Measurements from ENCODE around the gene ROBO3. TPM values are rescaled to one million over a fixed set of nuclear protein-coding genes. Genes with fewer than 3 reads are reported as not detected.
A peak's percentile ranks its signal among the peaks of the same experiment; 100 is the strongest.

The ROBO3 gene
- total RNA-seq, 2 experiments from 2014 or later = 7.9 to 8.5 TPM

DNA sequence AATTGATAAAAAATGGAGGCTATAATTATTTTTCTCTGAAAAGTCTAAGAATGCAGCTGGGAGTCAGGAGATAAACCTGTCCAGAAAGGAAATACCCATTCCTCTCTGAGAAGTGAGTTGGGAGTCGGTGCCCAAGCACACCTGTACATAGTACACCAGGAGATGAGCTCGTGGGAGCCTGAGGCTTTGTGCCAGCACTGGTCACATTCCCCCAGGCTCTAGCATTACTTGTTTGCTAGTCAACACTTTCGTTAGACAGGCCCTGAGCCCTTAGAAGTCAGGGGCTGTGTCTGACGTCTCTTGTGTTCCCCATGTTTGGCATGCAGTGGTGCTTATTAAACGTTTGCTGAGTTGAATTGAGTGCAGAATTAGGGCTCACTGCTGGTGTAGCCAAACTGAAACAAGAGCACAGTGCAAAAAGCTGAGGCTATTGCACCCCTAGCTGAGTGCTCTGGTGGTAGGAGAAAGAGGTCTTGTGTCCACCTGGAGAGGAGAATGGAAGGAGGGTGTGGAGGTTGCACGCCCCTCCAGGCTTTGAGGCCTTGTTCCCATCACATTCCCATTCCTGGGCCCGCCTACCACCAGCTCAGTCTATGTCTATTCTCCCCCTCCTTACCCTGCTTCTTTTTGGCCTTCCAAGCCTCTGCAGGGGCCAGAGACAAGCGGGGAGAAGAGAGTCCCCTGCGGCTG is 25.6 kb downstream of the ROBO3 start:
- POLR2A ChIA-PET = no interaction called here
- Mint-ChIP-seq H3K4me3 (no peak overlapping the region), H3K4me1 (no peaks in the 10 kb centered on the region), H3K27me3 (peaks cover 13% of the 10 kb centered on the region), H3K27ac (no peak overlapping the region), H3K36me3 (ENCODE audit: low read depth) (no peaks in the 10 kb centered on the region), H3K9me3 (no peaks in the 10 kb centered on the region)
- CTCF ChIA-PET = interaction anchor here (1.6 kb wide), 1 partner anchor 14 kb away, joined by 6 read pairs; no protein-coding TSS in a partner anchor
- DNase-seq = no peak

DNA sequence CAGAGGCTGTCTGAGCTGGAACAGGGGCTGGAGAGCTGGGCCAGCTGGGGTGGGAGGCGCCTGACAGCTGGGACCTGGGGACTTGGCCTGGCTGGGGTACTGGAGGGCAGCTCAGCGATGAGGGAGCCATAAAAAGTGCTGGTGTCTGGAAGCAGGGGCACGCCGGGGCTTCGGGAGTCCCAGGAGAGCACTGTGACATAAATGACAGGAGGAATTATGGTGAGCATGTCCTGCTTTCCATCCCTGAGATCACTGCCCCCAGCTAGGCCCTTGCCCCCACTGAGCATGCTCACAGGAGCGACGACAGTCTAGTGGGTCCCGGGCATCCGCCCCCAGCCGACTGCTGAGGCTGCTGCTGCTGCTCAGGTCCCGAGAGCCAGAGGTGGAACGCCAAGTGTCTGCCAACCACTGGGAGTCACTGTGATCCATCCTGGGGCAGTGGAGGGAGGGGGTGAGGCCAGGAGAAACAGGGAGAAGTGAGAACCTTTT is 26.2 kb downstream of the ROBO3 start:
- Mint-ChIP-seq H3K27ac (no peak overlapping the region), H3K27me3 (peaks cover 10% of the 10 kb centered on the region), H3K36me3 (ENCODE audit: low read depth) (no peaks in the 10 kb centered on the region), H3K4me3 (no peak overlapping the region), H3K9me3 (no peaks in the 10 kb centered on the region), H3K4me1 (no peaks in the 10 kb centered on the region)
- no peak for DNase-seq
- POLR2A ChIA-PET = no interaction called here
- CTCF ChIA-PET = interaction anchor here (1.0 kb wide), 1 partner anchor 15 kb away, joined by 3 read pairs; no protein-coding TSS in a partner anchor

GRCh38 chr11:124892146-124892545 is 26.9 kb downstream of the ROBO3 start:
- no peak for DNase-seq
- H3K4me1 Mint-ChIP-seq = no peaks in the 10 kb centered on the region
- ChIA-PET POLR2A (no interaction called here), CTCF (interaction anchor here (1.0 kb wide), 1 partner anchor 16 kb away, joined by 3 read pairs; no protein-coding TSS in a partner anchor)
- H3K27me3 Mint-ChIP-seq = peaks cover 10% of the 10 kb centered on the region
- no peak overlapping the region for H3K27ac Mint-ChIP-seq
- H3K9me3 Mint-ChIP-seq = no peaks in the 10 kb centered on the region
- no peak overlapping the region for H3K4me3 Mint-ChIP-seq
- no peaks in the 10 kb centered on the region for H3K36me3 Mint-ChIP-seq (ENCODE audit: low read depth)

GRCh38 chr11:124892750-124893454 is 27.7 kb downstream of the ROBO3 start:
- no peak for DNase-seq
- peaks cover 12% of the 10 kb centered on the region for H3K27me3 Mint-ChIP-seq
- no peak overlapping the region for H3K27ac Mint-ChIP-seq
- peaks cover 6% of the 10 kb centered on the region for H3K4me1 Mint-ChIP-seq
- POLR2A ChIA-PET = no interaction called here
- H3K4me3 Mint-ChIP-seq = no peak overlapping the region
- H3K9me3 Mint-ChIP-seq = no peaks in the 10 kb centered on the region
- no peaks in the 10 kb centered on the region for H3K36me3 Mint-ChIP-seq (ENCODE audit: low read depth)
- CTCF ChIA-PET = no interaction called here

DNA sequence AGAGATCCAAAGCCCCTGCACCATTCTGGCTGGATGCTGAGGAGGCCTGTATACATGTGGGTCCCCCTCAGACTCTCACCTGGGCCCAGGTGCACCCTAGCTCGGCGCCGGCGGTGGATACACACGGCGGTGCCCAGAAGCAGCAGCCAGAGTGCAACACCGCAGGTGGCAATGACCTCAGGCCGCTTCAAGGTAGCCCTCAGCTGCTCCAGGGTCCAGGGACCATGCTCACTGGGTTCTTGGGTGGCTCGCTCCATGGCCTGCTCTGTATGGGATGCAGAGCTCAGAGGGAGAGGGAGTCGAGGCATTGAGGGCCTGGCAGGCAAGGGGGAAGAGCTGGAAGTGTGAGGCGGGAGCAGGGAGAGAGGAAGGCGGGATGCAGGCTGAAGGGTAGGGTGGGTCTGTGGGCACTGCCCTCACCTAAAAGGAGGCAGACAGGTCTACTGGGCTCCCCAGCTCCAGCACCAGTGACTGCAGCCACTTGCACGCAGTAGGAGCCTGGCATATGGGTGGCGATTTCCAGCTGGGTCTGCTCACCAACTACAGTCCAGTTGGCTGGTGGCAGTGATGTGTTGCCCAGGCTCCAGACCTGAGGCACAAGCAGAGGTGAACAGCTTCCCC is 28.7 kb downstream of the ROBO3 start:
- no peak overlapping the region for H3K27ac Mint-ChIP-seq
- CTCF ChIA-PET = no interaction called here
- H3K4me3 Mint-ChIP-seq = no peak overlapping the region
- H3K4me1 Mint-ChIP-seq = peaks cover 7% of the 10 kb centered on the region
- POLR2A ChIA-PET = no interaction called here
- H3K9me3 Mint-ChIP-seq = no peaks in the 10 kb centered on the region
- H3K36me3 Mint-ChIP-seq (ENCODE audit: low read depth) = no peaks in the 10 kb centered on the region
- no peak for DNase-seq
- H3K27me3 Mint-ChIP-seq = peaks cover 10% of the 10 kb centered on the region

DNA sequence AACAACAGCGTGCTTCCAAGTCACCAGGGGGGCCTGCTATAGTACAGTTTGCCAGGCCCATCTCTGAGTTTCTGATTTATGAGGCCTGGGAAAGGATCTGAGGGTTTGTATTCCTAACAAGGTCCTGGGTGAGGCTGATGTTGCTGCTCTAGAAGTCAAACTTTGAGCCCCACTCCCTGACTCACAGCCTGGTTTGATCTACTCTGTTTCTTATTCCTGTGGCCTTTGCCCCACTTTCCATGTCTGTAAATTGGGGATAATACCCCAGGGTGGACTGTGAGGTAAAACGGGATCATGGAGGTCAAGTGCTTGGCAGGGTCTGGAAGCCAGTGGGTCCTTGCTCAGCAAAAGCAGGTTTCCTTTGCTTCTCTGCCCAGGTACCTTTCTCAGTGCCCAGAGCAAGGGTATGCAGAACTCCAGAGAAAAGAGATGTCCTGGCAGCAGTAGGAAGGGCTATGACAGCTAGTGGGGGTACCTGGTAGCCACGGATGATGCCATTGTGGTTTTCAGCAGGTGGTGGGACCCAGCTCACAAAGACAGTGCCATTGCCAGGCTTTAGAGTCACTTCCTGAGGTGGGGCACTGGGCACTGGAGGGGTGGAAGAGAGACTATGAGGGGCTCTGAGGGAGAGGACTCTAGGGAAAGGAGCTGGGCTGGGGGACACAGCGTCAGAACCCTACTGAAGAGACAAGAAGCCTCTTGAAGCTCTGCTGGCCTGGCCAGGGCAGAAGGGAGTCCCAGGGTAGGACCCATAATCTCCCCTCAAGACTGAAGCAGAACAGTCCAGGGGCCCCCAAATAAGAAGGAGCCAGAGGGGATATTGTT is 29.6 kb downstream of the ROBO3 start:
- ChIA-PET POLR2A (no interaction called here), CTCF (no interaction called here)
- no peak for DNase-seq

DNA sequence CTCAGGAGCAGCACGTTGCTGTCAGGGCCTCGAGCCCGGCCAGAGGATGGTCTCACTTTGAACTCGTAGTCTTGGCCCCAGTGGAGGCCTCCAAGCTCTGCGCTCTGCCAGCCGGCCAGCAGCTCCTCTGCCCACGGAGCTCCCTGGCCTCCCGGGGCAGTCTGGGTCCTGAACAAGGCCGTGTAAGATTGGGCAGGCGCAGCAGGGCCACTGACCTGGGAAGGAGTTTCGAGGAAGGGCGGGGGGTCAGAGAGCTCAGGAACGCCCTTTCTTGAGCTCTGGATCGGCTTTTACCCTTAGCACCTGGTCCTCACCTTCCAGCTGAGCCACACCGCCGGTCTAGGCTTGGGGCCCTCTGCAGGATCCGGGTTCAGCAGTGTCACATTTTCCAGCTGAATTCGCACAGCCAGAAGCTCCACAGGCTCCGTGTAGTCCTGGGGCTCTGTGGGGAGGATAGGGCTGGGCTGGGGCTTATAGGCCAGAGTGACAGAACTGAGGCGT is 30.3 kb downstream of the ROBO3 start:
- peaks cover 14% of the 10 kb centered on the region for H3K27me3 Mint-ChIP-seq
- peaks cover 7% of the 10 kb centered on the region for H3K4me1 Mint-ChIP-seq
- H3K9me3 Mint-ChIP-seq = no peaks in the 10 kb centered on the region
- H3K36me3 Mint-ChIP-seq (ENCODE audit: low read depth) = no peaks in the 10 kb centered on the region
- no peak overlapping the region for H3K27ac Mint-ChIP-seq
- no peak for DNase-seq
- no peak overlapping the region for H3K4me3 Mint-ChIP-seq
- POLR2A ChIA-PET = no interaction called here
- CTCF ChIA-PET = no interaction called here

More for the DNA sequence above, 29.6 kb downstream of the ROBO3 start:
- no peaks in the 10 kb centered on the region for H3K9me3 Mint-ChIP-seq
- no peak overlapping the region for H3K27ac Mint-ChIP-seq
- H3K4me3 Mint-ChIP-seq = no peak overlapping the region
- peaks cover 12% of the 10 kb centered on the region for H3K27me3 Mint-ChIP-seq
- H3K36me3 Mint-ChIP-seq (ENCODE audit: low read depth) = no peaks in the 10 kb centered on the region
- peaks cover 7% of the 10 kb centered on the region for H3K4me1 Mint-ChIP-seq

- CTCF ChIA-PET = no interaction called here
- H3K9me3 Mint-ChIP-seq = no peaks in the 10 kb centered on the region
- peaks cover 7% of the 10 kb centered on the region for H3K4me1 Mint-ChIP-seq
- no peak overlapping the region for H3K27ac Mint-ChIP-seq
- H3K36me3 Mint-ChIP-seq (ENCODE audit: low read depth) = no peaks in the 10 kb centered on the region
- no peak overlapping the region for H3K4me3 Mint-ChIP-seq
- POLR2A ChIA-PET = no interaction called here
- peaks cover 20% of the 10 kb centered on the region for H3K27me3 Mint-ChIP-seq
- DNase-seq = peak; percentile 9
Observed at GRCh38 chr11:124896071-124896750, 31.0 kb downstream of the ROBO3 start.

DNA sequence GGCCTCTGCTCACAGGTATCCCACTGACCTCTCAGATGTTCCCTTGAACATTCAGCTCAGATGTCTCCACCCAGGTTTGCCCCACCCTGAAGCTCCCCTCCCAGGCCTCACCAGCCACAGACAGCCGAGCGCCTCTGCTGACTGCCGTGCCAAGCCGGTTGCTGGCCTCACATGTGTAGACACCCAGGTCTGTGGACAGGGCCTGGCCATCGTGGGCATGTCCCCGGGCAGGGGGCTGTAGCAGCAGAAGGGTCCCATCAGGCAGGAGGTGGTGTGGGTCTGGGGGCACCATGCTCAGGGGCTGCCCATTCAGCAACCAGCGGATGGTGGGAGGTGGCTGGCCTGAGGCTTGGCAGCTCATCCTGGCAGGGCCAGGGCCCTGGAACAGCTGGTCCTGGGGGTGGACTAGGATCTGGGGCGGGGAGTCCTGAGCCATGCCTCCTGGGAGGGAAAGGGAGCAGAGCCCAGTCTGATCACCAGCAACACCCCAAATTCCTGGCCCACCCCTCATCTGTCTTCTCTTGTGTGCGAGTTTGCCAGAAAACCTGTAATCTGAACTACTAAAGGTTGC is 31.7 kb downstream of the ROBO3 start:
- DNase-seq = peak; percentile 8
- Mint-ChIP-seq H3K27ac (no peak overlapping the region), H3K4me3 (no peak overlapping the region), H3K27me3 (peaks cover 27% of the 10 kb centered on the region), H3K4me1 (peaks cover 7% of the 10 kb centered on the region), H3K36me3 (ENCODE audit: low read depth) (no peaks in the 10 kb centered on the region), H3K9me3 (no peaks in the 10 kb centered on the region)
- ChIA-PET CTCF (interaction anchor here (1.5 kb wide), 1 partner anchor 21 kb away, joined by 5 read pairs; no protein-coding TSS in a partner anchor), POLR2A (no interaction called here)

- H3K27me3 Mint-ChIP-seq = peaks cover 27% of the 10 kb centered on the region
- H3K27ac Mint-ChIP-seq = no peak within 1 kb of the TSS
- DNase-seq = peak; percentile 8
- H3K36me3 Mint-ChIP-seq (ENCODE audit: low read depth) = no peaks in the 10 kb centered on the region
- ChIA-PET POLR2A (no interaction called here), CTCF (interaction anchor here (0.6 to 1.5 kb wide), 3 partner anchors 22 to 46 kb away, joined by 3 to 5 read pairs (median 3); no protein-coding TSS in a partner anchor)
- H3K9me3 Mint-ChIP-seq = no peaks in the 10 kb centered on the region
- H3K4me1 Mint-ChIP-seq = peaks cover 7% of the 10 kb centered on the region
- no peak within 1 kb of the TSS for H3K4me3 Mint-ChIP-seq
Observed at GRCh38 chr11:124897674-124898262, 32.5 kb downstream of the ROBO3 start, which contains the start of gene ROBO4. Gene ROBO4 (minus strand): TSS chr11:124897865. CDS start chr11:124897795, 70 bp downstream.

GRCh38 chr11:124898263-124898680 is 33.0 kb downstream of the ROBO3 start:
- peaks cover 31% of the 10 kb centered on the region for H3K27me3 Mint-ChIP-seq
- ChIA-PET CTCF (interaction anchor here (1.1 to 1.5 kb wide), 2 partner anchors 22 to 37 kb away, joined by 3 to 5 read pairs; no protein-coding TSS in a partner anchor), POLR2A (no interaction called here)
- H3K4me3 Mint-ChIP-seq = no peak overlapping the region
- H3K4me1 Mint-ChIP-seq = peaks cover 7% of the 10 kb centered on the region
- no peak overlapping the region for H3K27ac Mint-ChIP-seq
- H3K9me3 Mint-ChIP-seq = no peaks in the 10 kb centered on the region
- H3K36me3 Mint-ChIP-seq (ENCODE audit: low read depth) = no peaks in the 10 kb centered on the region
- DNase-seq = peak; percentile 11

Measured in activated CD4-positive, alpha-beta memory T cell treated with anti-CD3 and anti-CD28 coated beads, Interleukin-2, amount 10 ng/mL, durations not matched to agents 7 days and 5 days (primary cell).